Ovary (tissue), 9 donors: ENCODE results near the gene NKAIN2. TPM values are rescaled to one million over a fixed set of nuclear protein-coding genes. Genes with fewer than 3 reads are reported as not detected.

Source experiments
- DNase-seq, 5 donors: peaks; one replicate each; pipeline ENCODE4 v3.0.0-alpha.2; 2019 to 2020
- H3K27ac ChIP-seq, 2 donors: fragments of 200-600 bp; one replicate each; pipeline versions ENCODE4 v1.5.1 to v1.8.0; 2019 to 2022
- H3K27me3 ChIP-seq: fragments of 200-600 bp; one replicate; pipeline ENCODE4 v1.8.0; 2022
- H3K36me3 ChIP-seq: fragments of 200-600 bp; sonication (generic); one replicate; pipeline ENCODE4 v1.5.1; 2019
- H3K4me1 ChIP-seq: one replicate; pipeline ENCODE4 v1.8.1; 2013; ENCODE audit warnings: mild to moderate bottlenecking, moderate library complexity; ENCODE audit not compliant: insufficient read depth
- H3K4me3 ChIP-seq: fragments of 200-600 bp; sonication (generic); one replicate; pipeline ENCODE4 v1.5.1; 2017
- H3K9me3 ChIP-seq, 2 donors: fragments of 200-600 bp in 1 of 2; sonication (generic) in 1 of 2; one replicate each; pipeline versions ENCODE4 v1.5.1 to v1.8.1; 2013 to 2019; ENCODE audit warnings: mild to moderate bottlenecking in 1 of 2, moderate library complexity in 1 of 2
- CTCF ChIP-seq, 3 donors: fragments of 450-650 bp in 2 of 3; fragments of 200-600 bp in 1 of 3; IDR thresholded peaks; one replicate each; pipeline versions ENCODE4 v1.5.1 to v1.8.0; 2016 to 2022; ENCODE audit warnings: antibody characterized with exemption in 3 of 3, mild to moderate bottlenecking in 1 of 3
- EP300 ChIP-seq: sonication (generic); formaldehyde crosslinking; IDR thresholded peaks from one replicate; pipeline ENCODE4 v1.6.1; 2017; ENCODE audit warnings: antibody characterized with exemption
- POLR2A ChIP-seq: fragments of 450-650 bp; IDR thresholded peaks from one replicate; pipeline ENCODE4 v1.6.1; 2017; ENCODE audit warnings: antibody characterized with exemption, mild to moderate bottlenecking, moderate library complexity
- WGBS, 3 donors: extraction: QIAGEN DNeasy Blood & Tissue Kit in 1 of 3; methylation state at CpG; one replicate each; pipeline versions ENCODE4 v1.1.5 to v1.1.7; 2013 to 2017; 5-methylcytosine and 5-hydroxymethylcytosine counted together
- intact Hi-C, 4 donors: fragments of 100-400 bp; cut with DNase I; formaldehyde crosslinking; loops; one replicate each; pipeline versions ENCODE4 v1.11.0 to v1.15.1; 2022 to 2023
- polyA plus RNA-seq, 2 donors: library from polyadenylated mRNA; stranded (reverse); fragments of 200-250 nt in 1 of 2; fragments of 350-450 nt in 1 of 2; fragmentation: Illumina TruSeq in 1 of 2; extraction: RNeasy Lipid Tissue Mini Kit (QIAGEN cat#74804) in 1 of 2; gene quantifications; one replicate each; pipeline ENCODE4 v1.2.3, GENCODE V29; 2013 to 2014
- total RNA-seq, 7 donors: library from RNA; depleted of rRNA in 2 of 7; stranded (reverse); fragments of >200 nt in 2 of 7; fragmentation: NEBNext Ultra II Directional in 3 of 7; extraction: Animal tissue kit (Norgen Biotek cat#: 25700) in 3 of 7; gene quantifications; one replicate each; pipeline versions ENCODE4 v1.1.0 to v1.2.4, GENCODE V29; 2016 to 2023
- donor health status: DM: no; HTN: no; CAD: no; lungs with moderate emphysema.
- donor health status: DM: no; HTN: no; CAD: no.
- donor health status: Bipolar disorder and iron deficiency.
- donor health status: DM: yes; HTN: yes; CAD: no.
- donor health status: DM: no; HTN: no; CAD: no.
- donor health status: DM: yes; HTN: yes; CAD: no.

Gene NKAIN2
- total and polyA plus RNA-seq, 9 donors = 0.13 to 1.0 (median 0.40) TPM; not detected in 4

- Histone ChIP-seq H3K27me3 (no peaks in the 10 kb centered on the region), H3K9me3 (no peaks in the 10 kb centered on the region), H3K4me1 (no peaks in the 10 kb centered on the region), H3K4me3 (no peak overlapping the region), H3K27ac (no peak overlapping the region), H3K36me3 (no peaks in the 10 kb centered on the region)
- intact Hi-C loops = no loop called here
- DNase-seq = no peak
- no peak for TF ChIP-seq POLR2A
- no peak for TF ChIP-seq CTCF (IDR thresholded peaks at IDR 0.05)
- TF ChIP-seq EP300 = no peak
These were observed 989.7 kb downstream of the NKAIN2 start for GRCh38 chr6:124793398-124793797.

- no peak for DNase-seq
- H3K27me3 ChIP-seq = no peaks in the 10 kb centered on the region
- 85 to 91% (median 87%) methylated on average over 4 of the region's 4 CpGs for WGBS, 3 donors
- no peaks in the 10 kb centered on the region for H3K36me3 ChIP-seq
- no peaks in the 10 kb centered on the region for H3K9me3 ChIP-seq
- no peak overlapping the region for H3K4me3 ChIP-seq
- intact Hi-C loops = no loop called here
- H3K27ac ChIP-seq = no peak overlapping the region
- no peaks in the 10 kb centered on the region for H3K4me1 ChIP-seq
- no peak for TF ChIP-seq EP300
- no peak for TF ChIP-seq POLR2A
- no peak for TF ChIP-seq CTCF (IDR thresholded peaks at IDR 0.05)
These were observed 992.2 kb downstream of the NKAIN2 start for GRCh38 chr6:124795643-124796463.

- Histone ChIP-seq H3K9me3 (no peaks in the 10 kb centered on the region), H3K27me3 (no peaks in the 10 kb centered on the region), H3K4me3 (no peak overlapping the region), H3K36me3 (no peaks in the 10 kb centered on the region), H3K27ac (no peak overlapping the region), H3K4me1 (no peaks in the 10 kb centered on the region)
- WGBS, 3 donors = 85 to 93% (median 89%) methylated on average over 4 of the region's 4 CpGs
- DNase-seq = no peak
- intact Hi-C loops = no loop called here
- TF ChIP-seq CTCF (IDR thresholded peaks at IDR 0.05) = no peak
- no peak for TF ChIP-seq EP300
- TF ChIP-seq POLR2A = no peak
These were observed 992.9 kb downstream of the NKAIN2 start for GRCh38 chr6:124796464-124796970.

- Histone ChIP-seq H3K27me3 (no peaks in the 10 kb centered on the region), H3K4me1 (no peaks in the 10 kb centered on the region), H3K27ac (no peak overlapping the region), H3K36me3 (no peaks in the 10 kb centered on the region), H3K4me3 (no peak overlapping the region), H3K9me3 (no peaks in the 10 kb centered on the region)
- intact Hi-C loops = no loop called here
- DNase-seq = no peak
- TF ChIP-seq POLR2A = no peak
- TF ChIP-seq CTCF (IDR thresholded peaks at IDR 0.05) = no peak
- no peak for TF ChIP-seq EP300
These were observed 993.6 kb downstream of the NKAIN2 start for GRCh38 chr6:124797224-124797623.
